22Rv1 (cell line): ENCODE results near the gene CDC42EP2.

Experiments
- CTCF ChIP-seq: fragments of 450-650 bp; IDR thresholded peaks from 2 replicates; pipeline ENCODE4 v1.5.1; 2017; ENCODE audit warnings: mild to moderate bottlenecking
- ZFX ChIP-seq: fragments of 450-650 bp; IDR thresholded peaks from 2 replicates; pipeline ENCODE4 v1.6.1; 2017; ENCODE audit warnings: antibody characterized with exemption, borderline replicate concordance

DNA sequence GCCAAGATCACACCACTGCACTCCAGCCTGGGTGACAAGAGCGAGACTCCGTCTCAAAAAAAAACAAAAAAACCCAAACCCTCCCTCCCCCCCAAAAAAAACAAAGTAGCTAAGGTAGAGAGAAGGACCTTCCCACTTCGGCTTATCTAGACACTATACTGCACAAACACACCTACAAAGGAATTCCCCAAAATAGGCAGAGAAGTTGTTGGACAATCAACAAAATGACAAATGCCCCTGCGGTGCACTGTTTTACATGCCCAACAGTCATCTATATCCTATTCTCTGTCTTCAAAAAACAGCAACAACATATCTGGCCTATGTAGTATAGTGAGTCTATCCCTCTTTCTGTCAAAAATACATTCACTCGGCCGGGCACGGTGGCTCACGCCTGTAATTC, 12.4 kb downstream of the CDC42EP2 start:
- TF ChIP-seq CTCF (no peak), ZFX (no peak)
